22Rv1 (cell line): ENCODE measurements around the gene SLC36A4.

Source experiments
- H3K27ac ChIP-seq: fragments of 450-650 bp; 2 replicates; pipeline ENCODE4 v1.5.1; 2017
- ZFX ChIP-seq: fragments of 450-650 bp; IDR thresholded peaks from 2 replicates; pipeline ENCODE4 v1.6.1; 2017; ENCODE audit warnings: antibody characterized with exemption, borderline replicate concordance
- TF ChIP-seq, protein P1 (sequence below): fragments of 450-650 bp; IDR thresholded peaks from 2 replicates; pipeline ENCODE4 v1.5.1; 2017; ENCODE audit warnings: mild to moderate bottlenecking

The SLC36A4 gene

DNA sequence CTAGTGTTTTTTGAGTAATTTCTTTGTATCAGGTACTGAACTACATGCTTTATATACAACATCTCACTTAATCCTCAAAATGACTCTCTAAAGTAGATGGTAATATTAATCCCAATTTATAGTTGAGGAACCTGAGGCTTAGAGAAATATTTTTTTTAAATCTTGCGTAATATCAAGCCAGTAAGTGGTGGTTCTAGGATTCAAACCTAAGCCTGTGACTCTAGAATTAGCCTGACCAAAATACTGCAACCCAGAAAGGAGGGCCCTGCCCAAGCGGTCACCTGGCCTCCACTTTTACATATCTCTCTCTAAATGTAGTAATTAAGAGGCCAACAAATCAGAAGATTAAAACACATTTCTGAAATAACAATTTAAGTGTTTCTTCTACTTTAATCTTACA lies 28.6 kb downstream of the SLC36A4 start:
- TF ChIP-seq, protein P1, sequence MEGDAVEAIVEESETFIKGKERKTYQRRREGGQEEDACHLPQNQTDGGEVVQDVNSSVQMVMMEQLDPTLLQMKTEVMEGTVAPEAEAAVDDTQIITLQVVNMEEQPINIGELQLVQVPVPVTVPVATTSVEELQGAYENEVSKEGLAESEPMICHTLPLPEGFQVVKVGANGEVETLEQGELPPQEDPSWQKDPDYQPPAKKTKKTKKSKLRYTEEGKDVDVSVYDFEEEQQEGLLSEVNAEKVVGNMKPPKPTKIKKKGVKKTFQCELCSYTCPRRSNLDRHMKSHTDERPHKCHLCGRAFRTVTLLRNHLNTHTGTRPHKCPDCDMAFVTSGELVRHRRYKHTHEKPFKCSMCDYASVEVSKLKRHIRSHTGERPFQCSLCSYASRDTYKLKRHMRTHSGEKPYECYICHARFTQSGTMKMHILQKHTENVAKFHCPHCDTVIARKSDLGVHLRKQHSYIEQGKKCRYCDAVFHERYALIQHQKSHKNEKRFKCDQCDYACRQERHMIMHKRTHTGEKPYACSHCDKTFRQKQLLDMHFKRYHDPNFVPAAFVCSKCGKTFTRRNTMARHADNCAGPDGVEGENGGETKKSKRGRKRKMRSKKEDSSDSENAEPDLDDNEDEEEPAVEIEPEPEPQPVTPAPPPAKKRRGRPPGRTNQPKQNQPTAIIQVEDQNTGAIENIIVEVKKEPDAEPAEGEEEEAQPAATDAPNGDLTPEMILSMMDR = no peak
- no peak for TF ChIP-seq ZFX

DNA sequence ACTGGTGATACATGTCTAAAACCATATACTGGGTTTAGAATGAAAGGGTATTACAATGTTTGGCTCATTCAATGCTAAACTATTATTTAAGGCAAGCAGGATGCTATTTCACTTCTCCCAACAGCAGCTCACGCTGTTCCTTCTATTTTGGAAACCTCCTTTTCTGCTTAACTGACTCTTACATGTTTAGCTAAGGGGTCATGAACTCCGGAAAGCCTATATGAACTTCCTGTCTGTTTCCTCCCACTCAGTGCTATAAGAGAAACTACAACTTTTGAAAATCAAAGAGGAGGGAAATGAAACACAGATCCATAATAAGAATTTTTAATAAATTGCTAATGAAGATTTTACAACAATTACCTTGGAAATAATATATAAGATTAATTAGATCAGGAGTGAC lies 30.9 kb downstream of the SLC36A4 start:
- H3K27ac ChIP-seq = no peak overlapping the region
- TF ChIP-seq, protein P1 = no peak
- no peak for TF ChIP-seq ZFX

More for the DNA sequence above, 28.6 kb downstream of the SLC36A4 start:
- H3K27ac ChIP-seq = no peak overlapping the region

DNA sequence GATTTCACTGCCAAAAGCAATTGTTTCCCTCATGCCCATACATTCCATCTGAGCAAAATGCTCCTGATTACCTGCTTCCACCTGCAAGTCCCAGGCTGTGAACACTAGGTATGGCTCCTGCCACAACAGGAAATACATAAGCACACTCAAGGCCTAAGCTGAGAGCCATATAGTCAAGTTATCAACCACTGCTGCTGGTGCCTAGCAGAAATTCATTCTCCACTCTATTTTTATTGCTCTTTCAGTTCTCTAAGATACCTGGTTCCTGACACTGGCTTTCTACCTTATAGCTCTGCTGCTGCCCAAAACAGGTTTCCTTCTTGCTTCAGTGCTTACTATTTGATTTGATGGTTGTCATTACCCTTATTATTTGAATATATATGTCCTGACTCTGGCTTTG lies 31.6 kb downstream of the SLC36A4 start:
- H3K27ac ChIP-seq = no peak overlapping the region
- no peak for TF ChIP-seq ZFX
- TF ChIP-seq, protein P1 = no peak

DNA sequence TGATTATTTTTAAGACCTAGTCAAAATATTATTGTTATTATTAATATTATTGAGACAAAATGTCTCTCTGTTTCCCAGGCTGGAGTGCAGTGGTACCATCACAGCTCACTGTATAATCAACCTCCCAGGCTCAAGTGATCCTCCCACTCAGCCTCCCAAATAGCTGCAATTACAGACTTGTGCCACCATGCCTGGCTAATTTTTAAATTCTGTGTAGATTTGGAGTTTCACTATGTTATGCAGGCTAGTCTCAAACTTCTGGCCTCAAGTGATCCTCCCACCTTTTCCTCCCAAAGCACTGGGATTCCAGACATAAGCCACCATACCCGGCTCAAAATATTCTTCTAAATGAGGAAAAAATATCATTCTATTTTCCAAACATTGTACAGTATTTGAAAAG lies 37.0 kb downstream of the SLC36A4 start:
- TF ChIP-seq, protein P1 = no peak
- TF ChIP-seq ZFX = no peak
- no peak overlapping the region for H3K27ac ChIP-seq

DNA sequence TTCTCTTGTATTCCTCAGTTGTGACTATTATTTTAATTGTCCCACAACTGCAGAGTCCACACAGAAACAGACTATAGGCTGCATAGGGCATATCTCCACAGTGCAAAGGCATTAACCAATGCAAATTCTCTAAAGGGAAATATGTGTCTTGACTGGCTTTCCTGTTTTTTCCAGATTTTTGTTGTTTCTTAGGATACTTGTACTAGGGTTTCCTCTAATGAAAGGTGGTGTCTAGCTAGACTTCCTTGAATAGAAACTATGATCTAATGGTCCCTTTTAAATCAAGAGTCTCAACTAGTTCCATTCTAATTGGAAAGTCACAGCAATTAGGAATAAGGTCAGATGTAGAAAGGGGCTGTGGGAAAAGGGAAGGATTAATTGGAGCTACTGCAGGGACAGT lies 37.6 kb downstream of the SLC36A4 start:
- no peak overlapping the region for H3K27ac ChIP-seq
- no peak for TF ChIP-seq ZFX
- TF ChIP-seq, protein P1 = no peak

DNA sequence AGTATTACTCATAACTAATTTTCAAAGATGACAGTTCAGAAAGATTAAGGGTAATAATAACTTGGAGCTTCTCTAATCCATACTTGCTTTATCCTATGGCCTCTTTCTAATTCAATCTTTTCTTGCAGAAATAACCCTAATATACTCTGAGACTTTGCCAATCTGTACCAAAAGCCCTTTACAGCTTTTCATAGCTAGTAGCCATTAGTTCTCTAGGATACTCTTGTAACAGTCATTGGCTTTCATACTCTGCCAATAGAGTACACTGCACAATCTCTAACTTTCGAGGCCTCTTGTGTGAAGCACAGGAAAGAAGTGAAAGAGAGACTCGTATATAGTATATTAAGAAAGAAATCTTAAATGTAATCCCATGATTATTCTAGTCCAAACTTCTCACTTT lies 38.1 kb downstream of the SLC36A4 start:
- H3K27ac ChIP-seq = no peak overlapping the region
- no peak for TF ChIP-seq ZFX
- TF ChIP-seq, protein P1 = no peak

DNA sequence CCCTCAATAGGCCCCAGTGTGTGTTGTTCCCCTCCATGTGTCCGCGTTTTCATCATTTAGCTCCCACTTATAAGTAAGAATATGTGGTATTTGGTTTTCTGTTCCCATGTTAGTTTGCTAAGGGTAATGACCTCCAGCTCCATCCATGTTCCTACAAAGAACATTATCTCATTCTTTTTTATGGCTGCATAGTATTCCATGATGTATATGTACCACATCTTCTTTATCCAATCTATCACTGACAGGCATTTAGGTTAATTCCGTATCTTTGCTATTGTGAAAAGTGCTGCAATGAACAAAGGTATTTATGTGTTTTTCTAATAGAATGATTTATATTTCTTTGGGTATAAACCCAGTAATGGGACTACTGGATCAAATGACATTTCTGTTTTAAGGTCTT lies 42.1 kb downstream of the SLC36A4 start:
- no peak overlapping the region for H3K27ac ChIP-seq
- TF ChIP-seq, protein P1 = no peak
- no peak for TF ChIP-seq ZFX
